C4-2B (cell line): Measurements from ENCODE around the gene PRLH.

Experiments
- CTCF ChIP-seq: fragments of 450-650 bp; conservative IDR thresholded peaks from 2 replicates; pipeline ENCODE4 v1.5.1; 2017; ENCODE audit warnings: mild to moderate bottlenecking
- ZFX ChIP-seq: fragments of 450-650 bp; IDR thresholded peaks from 2 replicates; pipeline ENCODE4 v1.6.1; 2017

- TF ChIP-seq CTCF: no peak
- TF ChIP-seq ZFX: no peak
Measured at GRCh38 chr2:237571551-237571950, 5.2 kb downstream of the PRLH start.
